ENCODE data around the gene TMEM231.

- no peak for TF ChIP-seq CTCF (conservative IDR thresholded peaks at IDR 0.05 in 1 of 2, IDR thresholded peaks at IDR 0.05 in 1 of 2; ENCODE audit: low read depth in 1 of 2, low read length in 2 of 2)
- TF ChIP-seq EZH2 (IDR thresholded peaks at IDR 0.05; ENCODE audit: low read length, missing control alignments): no peak
Observed at GRCh38 chr16:75584108-75584507, 28.1 kb upstream of the TMEM231 start.
